Thoracic aorta (tissue), 2 donors: ENCODE results near the gene ALG5. TPM values are rescaled to one million over a fixed set of nuclear protein-coding genes. Genes with fewer than 3 reads are reported as not detected.

Experiments used
- ATAC-seq: fragments of 150-250 bp; one replicate; pipeline ENCODE4 v1.8.0; 2017; ENCODE audit warnings: low read depth; ENCODE audit not compliant: insufficient number of reproducible peaks, low FRiP score
- DNase-seq: peaks from one replicate; pipeline ENCODE4 v3.0.0-alpha.2; 2020; ENCODE audit warnings: low spot score
- H3K27ac ChIP-seq, 2 donors: fragments of 200-600 bp; sonication (generic); 1 replicate in 1 of 2; 2 replicates in 1 of 2; pipeline ENCODE4 v1.5.1; 2016; ENCODE audit warnings: mild to moderate bottlenecking in 2 of 2, moderate library complexity in 2 of 2
- H3K27me3 ChIP-seq: fragments of 200-600 bp; sonication (generic); replicated peaks from 2 replicates; pipeline ENCODE4 v1.6.0; 2016; ENCODE audit warnings: mild to moderate bottlenecking; ENCODE audit not compliant: insufficient read depth
- H3K36me3 ChIP-seq: fragments of 200-600 bp; sonication (generic); one replicate; pipeline ENCODE4 v1.5.1; 2016
- H3K4me1 ChIP-seq, 2 donors: fragments of 200-600 bp; sonication (generic); 1 replicate in 1 of 2; 2 replicates in 1 of 2; pipeline versions ENCODE4 v1.5.1 to v1.6.0; 2016; ENCODE audit warnings: low read depth in 2 of 2, mild to moderate bottlenecking in 1 of 2; ENCODE audit not compliant: control insufficient read depth in 1 of 2
- H3K4me3 ChIP-seq: fragments of 200-600 bp; sonication (generic); 2 replicates; pipeline ENCODE4 v1.5.1; 2016; ENCODE audit warnings: mild to moderate bottlenecking
- H3K9me3 ChIP-seq: fragments of 200-600 bp; sonication (generic); 2 replicates; pipeline ENCODE4 v1.5.1; 2016
- total RNA-seq, 2 donors: library from RNA; depleted of rRNA; stranded (reverse); fragments of >200 nt; gene quantifications; one replicate each; pipeline versions ENCODE4 v1.1.0 to v1.2.3, GENCODE V29; 2016
- TF ChIP-seq, protein P1 (sequence below): fragments of 200-600 bp; sonication (generic); IDR thresholded peaks from one replicate; pipeline ENCODE4 v1.5.1; 2019; ENCODE audit warnings: antibody characterized with exemption

Gene ALG5
- total RNA-seq, 2 donors from 2014 or later, result 13.5 to 19.9 TPM

- no peak for DNase-seq
- Histone ChIP-seq H3K27ac (no peak overlapping the region), H3K27me3 (no peaks in the 10 kb centered on the region), H3K9me3 (no peaks in the 10 kb centered on the region), H3K4me3 (no peak overlapping the region), H3K4me1 (no peaks in the 10 kb centered on the region), H3K36me3 (peaks cover 42% of the 10 kb centered on the region)
- TF ChIP-seq, protein P1, sequence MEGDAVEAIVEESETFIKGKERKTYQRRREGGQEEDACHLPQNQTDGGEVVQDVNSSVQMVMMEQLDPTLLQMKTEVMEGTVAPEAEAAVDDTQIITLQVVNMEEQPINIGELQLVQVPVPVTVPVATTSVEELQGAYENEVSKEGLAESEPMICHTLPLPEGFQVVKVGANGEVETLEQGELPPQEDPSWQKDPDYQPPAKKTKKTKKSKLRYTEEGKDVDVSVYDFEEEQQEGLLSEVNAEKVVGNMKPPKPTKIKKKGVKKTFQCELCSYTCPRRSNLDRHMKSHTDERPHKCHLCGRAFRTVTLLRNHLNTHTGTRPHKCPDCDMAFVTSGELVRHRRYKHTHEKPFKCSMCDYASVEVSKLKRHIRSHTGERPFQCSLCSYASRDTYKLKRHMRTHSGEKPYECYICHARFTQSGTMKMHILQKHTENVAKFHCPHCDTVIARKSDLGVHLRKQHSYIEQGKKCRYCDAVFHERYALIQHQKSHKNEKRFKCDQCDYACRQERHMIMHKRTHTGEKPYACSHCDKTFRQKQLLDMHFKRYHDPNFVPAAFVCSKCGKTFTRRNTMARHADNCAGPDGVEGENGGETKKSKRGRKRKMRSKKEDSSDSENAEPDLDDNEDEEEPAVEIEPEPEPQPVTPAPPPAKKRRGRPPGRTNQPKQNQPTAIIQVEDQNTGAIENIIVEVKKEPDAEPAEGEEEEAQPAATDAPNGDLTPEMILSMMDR, result no peak
- no peak for ATAC-seq
Measured at GRCh38 chr13:37039896-37040295, 40.8 kb upstream of the ALG5 start.

GRCh38 chr13:37037241-37037640, 38.1 kb upstream of the ALG5 start:
- DNase-seq (no peak), ATAC-seq (no peak)
- Histone ChIP-seq H3K27ac (no peak overlapping the region), H3K4me3 (no peak overlapping the region), H3K9me3 (no peaks in the 10 kb centered on the region), H3K36me3 (peaks cover 47% of the 10 kb centered on the region), H3K4me1 (no peaks in the 10 kb centered on the region), H3K27me3 (no peaks in the 10 kb centered on the region)
- TF ChIP-seq, protein P1, result no peak

DNA sequence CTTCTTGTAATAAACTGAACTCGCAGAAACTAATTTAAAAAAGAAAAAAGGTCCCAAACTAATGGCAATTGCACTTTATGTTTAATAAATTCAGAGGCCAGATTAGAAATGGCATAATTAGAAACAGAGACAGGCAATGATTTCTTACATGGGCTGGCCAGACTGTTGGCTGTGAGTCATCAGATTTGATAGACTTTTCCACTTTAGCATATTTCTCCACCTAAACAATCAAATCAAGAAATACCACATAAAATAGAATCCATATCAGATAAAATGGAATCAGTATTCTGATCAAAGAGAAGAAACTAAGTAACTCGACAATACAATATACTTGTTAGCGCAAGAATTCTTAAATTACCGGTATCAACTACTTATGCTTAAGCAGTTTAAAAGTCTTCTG, 30.5 kb upstream of the ALG5 start:
- H3K4me3 ChIP-seq, result no peak overlapping the region
- no peak overlapping the region for H3K27ac ChIP-seq
- H3K36me3 ChIP-seq, result peaks cover 45% of the 10 kb centered on the region
- no peaks in the 10 kb centered on the region for H3K4me1 ChIP-seq
- H3K27me3 ChIP-seq, result no peaks in the 10 kb centered on the region
- TF ChIP-seq, protein P1, result no peak
- DNase-seq (no peak), ATAC-seq (no peak)
- H3K9me3 ChIP-seq, result no peaks in the 10 kb centered on the region

DNA sequence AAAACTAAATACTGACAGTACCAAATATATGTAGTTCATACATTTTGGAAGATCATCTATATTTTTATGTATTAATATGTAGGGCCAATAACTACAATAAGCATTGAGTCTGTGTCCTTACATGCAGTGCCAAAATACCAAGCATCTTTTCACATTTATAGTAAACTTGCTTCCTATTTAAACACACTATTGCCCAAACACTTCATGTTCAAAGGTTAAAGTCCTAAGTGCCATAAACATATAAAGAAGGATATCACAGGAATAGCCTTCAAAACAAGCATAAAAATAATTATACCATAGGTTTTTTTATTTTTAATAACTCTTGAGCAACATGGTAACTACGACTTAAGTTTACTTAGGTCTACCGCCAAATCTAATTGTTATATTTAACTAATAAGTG, 28.5 kb upstream of the ALG5 start:
- Histone ChIP-seq H3K4me1 (no peaks in the 10 kb centered on the region), H3K27ac (no peak overlapping the region), H3K36me3 (peaks cover 37% of the 10 kb centered on the region), H3K27me3 (no peaks in the 10 kb centered on the region), H3K4me3 (no peak overlapping the region), H3K9me3 (no peaks in the 10 kb centered on the region)
- TF ChIP-seq, protein P1, result no peak
- DNase-seq (no peak), ATAC-seq (no peak)

- H3K36me3 ChIP-seq, result peaks cover 29% of the 10 kb centered on the region
Measured at GRCh38 chr13:37026771-37027170, 27.6 kb upstream of the ALG5 start.

More at GRCh38 chr13:37026771-37027170, 27.6 kb upstream of the ALG5 start:
- ATAC-seq (no peak), DNase-seq (no peak)
- Histone ChIP-seq H3K4me1 (no peaks in the 10 kb centered on the region), H3K4me3 (no peak overlapping the region), H3K9me3 (no peaks in the 10 kb centered on the region), H3K27me3 (no peaks in the 10 kb centered on the region), H3K27ac (no peak overlapping the region)
- TF ChIP-seq, protein P1, result no peak
